ENCODE measurements around the gene ZNF668.
A peak's percentile ranks its signal among the peaks of the same experiment; 100 is the strongest.
"Not testable (repeated sequence)": the region's sequence is repeated elsewhere in the genome, so short reads cannot be mapped to it uniquely, and the experiment has no call there.

Gene ZNF668

GRCh38 chr16:31100876-31101641 lies 27.0 kb upstream of the ZNF668 start:
- DNase-seq: not testable (repeated sequence)

GRCh38 chr16:31099860-31100638 lies 26.0 kb upstream of the ZNF668 start:
- peak; percentile 20 for DNase-seq

GRCh38 chr16:31094424-31095120 lies 20.5 kb upstream of the ZNF668 start, which contains the start of gene VKORC1:
TSS of gene VKORC1 (minus strand) at chr16:31094797. CDS start at chr16:31094729, 68 bp downstream.
- DNase-seq: peak; percentile 95

DNA sequence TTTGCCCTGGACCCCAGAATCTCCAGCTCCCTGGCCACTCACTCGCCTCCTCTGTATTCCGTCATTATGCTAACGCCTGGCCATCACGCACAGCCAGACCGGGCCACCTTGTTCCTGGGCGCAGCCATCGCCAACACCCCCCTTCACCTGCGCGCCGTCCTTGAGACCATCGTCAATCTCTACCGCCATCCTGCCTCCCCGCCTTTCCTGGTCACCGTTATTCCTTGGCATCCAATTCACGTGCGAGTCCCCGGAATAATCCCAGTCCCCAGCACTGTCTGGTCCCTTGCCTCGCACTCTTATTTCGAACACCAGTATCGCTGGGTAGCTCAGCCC lies 20.0 kb upstream of the ZNF668 start:
- peak; percentile 5 for DNase-seq

- peak; percentile 5 for DNase-seq
Measured at GRCh38 chr16:31093132-31093703, 19.2 kb upstream of the ZNF668 start.

DNA sequence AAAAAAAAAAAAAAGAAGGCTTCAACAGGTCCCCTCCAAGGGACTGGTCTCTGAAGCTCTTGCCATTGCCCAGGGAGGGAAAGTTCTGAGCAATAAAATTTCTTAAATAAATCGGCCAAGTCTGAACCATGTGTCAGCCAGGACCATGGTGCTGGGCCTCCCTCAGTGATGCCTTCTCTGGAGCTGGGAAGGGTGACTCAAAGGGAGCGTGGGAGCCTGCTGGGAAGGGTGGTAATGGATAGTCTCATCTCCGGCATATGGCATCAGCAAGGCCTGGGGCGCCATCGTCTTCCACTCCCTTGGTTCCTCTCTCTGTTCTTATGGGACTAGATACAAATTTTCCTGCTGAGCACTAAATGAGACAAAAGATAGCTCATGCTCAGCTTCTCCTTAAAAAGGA lies 18.3 kb upstream of the ZNF668 start:
- DNase-seq: no peak

GRCh38 chr16:31090540-31090939 lies 16.5 kb upstream of the ZNF668 start:
- no peak for DNase-seq

GRCh38 chr16:31089199-31089598 lies 15.2 kb upstream of the ZNF668 start:
- no peak for DNase-seq

- DNase-seq: no peak
Measured at GRCh38 chr16:31088459-31089183, 14.6 kb upstream of the ZNF668 start, which contains the start of gene PRSS53. TSS of gene PRSS53 (minus strand) at chr16:31088943. CDS start at chr16:31088809, 134 bp downstream.

GRCh38 chr16:31087971-31088370 lies 13.9 kb upstream of the ZNF668 start:
- DNase-seq: no peak

DNA sequence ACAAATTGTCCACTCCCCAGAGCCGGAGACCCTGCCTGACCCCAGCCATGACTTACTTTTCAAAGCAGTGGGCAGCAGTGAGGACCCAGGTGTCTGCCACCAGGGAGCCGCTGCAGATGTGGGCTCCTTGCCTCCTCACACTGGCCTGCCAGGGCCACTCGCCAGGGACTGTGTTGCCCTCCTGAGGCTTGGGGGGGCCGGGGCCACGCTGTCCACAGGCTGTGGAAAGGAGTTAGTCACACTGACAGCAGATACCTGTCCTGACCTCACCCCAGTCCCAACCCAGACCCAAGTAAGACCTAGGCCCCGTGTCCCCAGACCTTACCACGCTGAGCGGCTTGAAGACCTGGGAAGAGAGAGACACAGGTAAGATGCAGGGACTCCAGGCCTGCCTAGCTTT lies 13.4 kb upstream of the ZNF668 start:
- no peak for DNase-seq

GRCh38 chr16:31086629-31086906 lies 12.5 kb upstream of the ZNF668 start:
- no peak for DNase-seq

GRCh38 chr16:31085873-31086628 lies 12.0 kb upstream of the ZNF668 start:
- DNase-seq: no peak

GRCh38 chr16:31085411-31085810 lies 11.4 kb upstream of the ZNF668 start:
- no peak for DNase-seq

- DNase-seq: no peak
Measured at GRCh38 chr16:31084584-31085302, 10.7 kb upstream of the ZNF668 start.

GRCh38 chr16:31083981-31084380 lies 9.9 kb upstream of the ZNF668 start:
- DNase-seq: no peak

DNA sequence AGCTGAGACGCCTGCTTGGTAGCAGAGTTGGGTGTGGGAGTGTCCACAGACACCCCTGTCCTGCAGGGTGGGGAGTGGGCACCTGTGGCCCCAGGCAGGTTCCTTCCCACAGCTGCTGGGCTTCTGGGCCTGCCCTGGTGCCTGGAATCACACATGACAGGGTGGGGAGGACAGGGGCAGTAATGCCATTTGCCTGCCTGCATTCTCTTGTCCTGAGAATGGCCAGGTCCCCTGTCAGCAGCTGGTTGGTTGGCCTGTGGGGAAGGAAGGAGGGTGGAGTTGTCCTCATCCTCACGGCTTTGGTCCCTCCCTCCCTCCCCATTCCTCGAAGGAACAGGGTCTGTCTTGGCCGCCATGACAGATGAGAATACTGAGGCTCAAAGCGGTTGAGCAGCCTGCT lies 9.5 kb upstream of the ZNF668 start:
- DNase-seq: no peak

GRCh38 chr16:31083081-31083480 lies 9.0 kb upstream of the ZNF668 start:
- no peak for DNase-seq

- no peak for DNase-seq
Measured at GRCh38 chr16:31082368-31083045, 8.5 kb upstream of the ZNF668 start.
